Astrocyte (in vitro differentiated cells and primary cell): ENCODE results near the gene OPA3. TPM values are rescaled to one million over a fixed set of nuclear protein-coding genes. Genes with fewer than 3 reads are reported as not detected.

ENCODE experiments used
- DNase-seq: peaks from one replicate; pipeline ENCODE4 v3.0.0-alpha.2; 2010; ENCODE audit warnings: low read depth
- FAIRE-seq: peaks from 2 replicates; lab custom pipeline; 2011; peaks lifted over from hg19 to GRCh38; lab: Jason Lieb, UNC
- H2AFZ ChIP-seq: 2 replicates; pipeline ENCODE4 v1.6.0; 2012; ENCODE audit warnings: low read depth, low read length, inconsistent platforms
- H3K27ac ChIP-seq: 2 replicates; pipeline ENCODE4 v1.5.1; 2011; ENCODE audit warnings: low read depth, low read length, inconsistent platforms
- H3K27me3 ChIP-seq: 2 replicates; pipeline ENCODE4 v1.6.0; 2011; ENCODE audit warnings: low read length, inconsistent platforms; ENCODE audit not compliant: insufficient read depth
- H3K36me3 ChIP-seq: 2 replicates; pipeline ENCODE4 v1.5.1; 2011; ENCODE audit warnings: low read length, inconsistent platforms; ENCODE audit not compliant: insufficient read depth
- H3K4me1 ChIP-seq: 2 replicates; pipeline ENCODE4 v1.5.1; 2011; ENCODE audit warnings: low read length, inconsistent platforms; ENCODE audit not compliant: insufficient read depth
- H3K4me2 ChIP-seq: 2 replicates; pipeline ENCODE4 v1.6.0; 2012; ENCODE audit warnings: low read length, inconsistent platforms
- H3K4me3 ChIP-seq: 2 replicates; pipeline ENCODE4 v1.5.1; 2011; ENCODE audit warnings: low read depth, mild to moderate bottlenecking, low read length, inconsistent platforms; ENCODE audit not compliant: insufficient read depth
- H3K79me2 ChIP-seq: 2 replicates; pipeline ENCODE4 v1.6.0; 2012; ENCODE audit warnings: mild to moderate bottlenecking, low read length, inconsistent platforms; ENCODE audit not compliant: insufficient read depth
- H3K9ac ChIP-seq: 2 replicates; pipeline ENCODE4 v1.6.0; 2012; ENCODE audit warnings: mild to moderate bottlenecking, low read length, inconsistent platforms
- H3K9me3 ChIP-seq: 2 replicates; pipeline ENCODE4 v1.5.1; 2012; ENCODE audit warnings: low read depth, mild to moderate bottlenecking, low read length, inconsistent platforms; ENCODE audit not compliant: insufficient read depth
- H4K20me1 ChIP-seq: 2 replicates; pipeline ENCODE4 v1.6.0; 2012; ENCODE audit warnings: low read length, inconsistent platforms; ENCODE audit not compliant: insufficient read depth
- H3K27ac Mint-ChIP-seq: one replicate; pipeline ENCODE4 v1.8.0; 2021; ENCODE audit warnings: mild to moderate bottlenecking, mixed read lengths; ENCODE audit not compliant: unreplicated experiment
- H3K27me3 Mint-ChIP-seq: one replicate; pipeline ENCODE4 v1.8.0; 2021; ENCODE audit warnings: low read depth, mixed read lengths; ENCODE audit not compliant: unreplicated experiment
- H3K36me3 Mint-ChIP-seq: one replicate; pipeline ENCODE4 v1.8.0; 2021; ENCODE audit warnings: low read depth, mixed read lengths; ENCODE audit not compliant: unreplicated experiment
- H3K4me1 Mint-ChIP-seq: one replicate; pipeline ENCODE4 v1.8.0; 2021; ENCODE audit warnings: low read depth, mixed read lengths; ENCODE audit not compliant: unreplicated experiment
- H3K4me3 Mint-ChIP-seq: one replicate; pipeline ENCODE4 v1.8.0; 2021; ENCODE audit warnings: mild to moderate bottlenecking, moderate library complexity, mixed read lengths; ENCODE audit not compliant: unreplicated experiment
- H3K9me3 Mint-ChIP-seq: one replicate; pipeline ENCODE4 v1.8.0; 2021; ENCODE audit warnings: mild to moderate bottlenecking, mixed read lengths; ENCODE audit not compliant: unreplicated experiment
- EZH2 ChIP-seq: IDR thresholded peaks from 2 replicates; pipeline ENCODE4 v1.6.1; 2012; ENCODE audit warnings: mild to moderate bottlenecking, low read length, inconsistent platforms; ENCODE audit not compliant: insufficient read depth
- total RNA-seq: library from RNA; stranded (reverse); gene quantifications from 2 replicates; pipeline ENCODE4 v1.2.1, GENCODE V29; 2021
- TF ChIP-seq, protein P1 (sequence below): IDR thresholded peaks from 2 replicates; pipeline ENCODE4 v1.5.1; 2011; ENCODE audit warnings: low read depth, mild to moderate bottlenecking, inconsistent platforms, low read length, moderate library complexity; ENCODE audit not compliant: insufficient read depth

Gene OPA3
- total RNA-seq, 1 donor from 2014 or later = 12.8 TPM

GRCh38 chr19:45492137-45492626, 92.4 kb downstream of the OPA3 start:
- Histone ChIP-seq H4K20me1 (peaks cover 9% of the 10 kb centered on the region), H3K4me2 (peak overlapping the region; percentile 86), H3K4me3 (no peak overlapping the region), H3K79me2 (no peaks in the 10 kb centered on the region), H3K9ac (no peak overlapping the region), H3K27ac (no peak overlapping the region), H3K27me3 (no peaks in the 10 kb centered on the region), H3K9me3 (no peaks in the 10 kb centered on the region), H2AFZ (no peak overlapping the region), H3K4me1 (peaks cover 5% of the 10 kb centered on the region), H3K36me3 (no peaks in the 10 kb centered on the region)
- H3K9me3 Mint-ChIP-seq = no peaks in the 10 kb centered on the region
- DNase-seq (no peak), FAIRE-seq (no peak)
- peaks cover 2% of the 10 kb centered on the region for H3K27me3 Mint-ChIP-seq
- H3K36me3 Mint-ChIP-seq = peaks cover 9% of the 10 kb centered on the region
- TF ChIP-seq, protein P1, sequence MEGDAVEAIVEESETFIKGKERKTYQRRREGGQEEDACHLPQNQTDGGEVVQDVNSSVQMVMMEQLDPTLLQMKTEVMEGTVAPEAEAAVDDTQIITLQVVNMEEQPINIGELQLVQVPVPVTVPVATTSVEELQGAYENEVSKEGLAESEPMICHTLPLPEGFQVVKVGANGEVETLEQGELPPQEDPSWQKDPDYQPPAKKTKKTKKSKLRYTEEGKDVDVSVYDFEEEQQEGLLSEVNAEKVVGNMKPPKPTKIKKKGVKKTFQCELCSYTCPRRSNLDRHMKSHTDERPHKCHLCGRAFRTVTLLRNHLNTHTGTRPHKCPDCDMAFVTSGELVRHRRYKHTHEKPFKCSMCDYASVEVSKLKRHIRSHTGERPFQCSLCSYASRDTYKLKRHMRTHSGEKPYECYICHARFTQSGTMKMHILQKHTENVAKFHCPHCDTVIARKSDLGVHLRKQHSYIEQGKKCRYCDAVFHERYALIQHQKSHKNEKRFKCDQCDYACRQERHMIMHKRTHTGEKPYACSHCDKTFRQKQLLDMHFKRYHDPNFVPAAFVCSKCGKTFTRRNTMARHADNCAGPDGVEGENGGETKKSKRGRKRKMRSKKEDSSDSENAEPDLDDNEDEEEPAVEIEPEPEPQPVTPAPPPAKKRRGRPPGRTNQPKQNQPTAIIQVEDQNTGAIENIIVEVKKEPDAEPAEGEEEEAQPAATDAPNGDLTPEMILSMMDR = no peak
- TF ChIP-seq EZH2 = no peak
- H3K4me1 Mint-ChIP-seq = peaks cover 5% of the 10 kb centered on the region
- peak overlapping the region; percentile 84 for H3K4me3 Mint-ChIP-seq
- H3K27ac Mint-ChIP-seq = peak overlapping the region; percentile 56

GRCh38 chr19:45489216-45489855, 95.3 kb downstream of the OPA3 start:
- H3K4me3 ChIP-seq = no peak overlapping the region
- H3K9me3 Mint-ChIP-seq = no peaks in the 10 kb centered on the region
- no peaks in the 10 kb centered on the region for H3K36me3 ChIP-seq
- H3K79me2 ChIP-seq = no peaks in the 10 kb centered on the region
- FAIRE-seq = no peak
- H3K27ac Mint-ChIP-seq = no peak overlapping the region
- TF ChIP-seq, protein P1 = no peak
- no peak for TF ChIP-seq EZH2
- no peaks in the 10 kb centered on the region for H3K9me3 ChIP-seq
- no peak overlapping the region for H3K4me2 ChIP-seq
- H3K4me1 Mint-ChIP-seq = peaks cover 5% of the 10 kb centered on the region
- no peaks in the 10 kb centered on the region for H3K27me3 ChIP-seq
- no peak overlapping the region for H3K4me3 Mint-ChIP-seq
- H3K27ac ChIP-seq = no peak overlapping the region
- no peaks in the 10 kb centered on the region for H4K20me1 ChIP-seq
- H3K36me3 Mint-ChIP-seq = peaks cover 5% of the 10 kb centered on the region
- H3K27me3 Mint-ChIP-seq = no peaks in the 10 kb centered on the region
- no peak overlapping the region for H2AFZ ChIP-seq
- DNase-seq = no peak
- no peak overlapping the region for H3K9ac ChIP-seq
- no peaks in the 10 kb centered on the region for H3K4me1 ChIP-seq

GRCh38 chr19:45488708-45489107, 95.9 kb downstream of the OPA3 start:
- Histone ChIP-seq H3K27me3 (no peaks in the 10 kb centered on the region), H3K4me3 (no peak overlapping the region), H4K20me1 (no peaks in the 10 kb centered on the region), H3K36me3 (no peaks in the 10 kb centered on the region), H3K4me1 (no peaks in the 10 kb centered on the region), H3K4me2 (no peak overlapping the region), H3K27ac (no peak overlapping the region), H2AFZ (no peak overlapping the region), H3K9ac (no peak overlapping the region), H3K9me3 (no peaks in the 10 kb centered on the region), H3K79me2 (no peaks in the 10 kb centered on the region)
- H3K27me3 Mint-ChIP-seq = no peaks in the 10 kb centered on the region
- TF ChIP-seq, protein P1 = no peak
- no peak for TF ChIP-seq EZH2
- no peaks in the 10 kb centered on the region for H3K9me3 Mint-ChIP-seq
- peaks cover 5% of the 10 kb centered on the region for H3K4me1 Mint-ChIP-seq
- DNase-seq (no peak), FAIRE-seq (no peak)
- no peak overlapping the region for H3K4me3 Mint-ChIP-seq
- H3K27ac Mint-ChIP-seq = no peak overlapping the region
- H3K36me3 Mint-ChIP-seq = peaks cover 5% of the 10 kb centered on the region
